ENCODE results near the gene SLC8B1.
A peak's percentile ranks its signal among the peaks of the same experiment; 100 is the strongest.

Gene SLC8B1

GRCh38 chr12:113320401-113320800 lies 14.5 kb downstream of the SLC8B1 start:
- no peak overlapping the region for H3K9ac ChIP-seq (ENCODE audit: low read length)
- H3K4me2 ChIP-seq (ENCODE audit: low read length, poor library complexity, severe bottlenecking) = no peak overlapping the region
- no peak overlapping the region for H4K8ac ChIP-seq (ENCODE audit: low read length)
- DNase-seq = no peak
- no peaks in the 10 kb centered on the region for H3K27me3 ChIP-seq (ENCODE audit: control insufficient read depth in 1 of 2, insufficient read depth in 1 of 2, low read length in 2 of 2)
- H3K18ac ChIP-seq (ENCODE audit: low read depth in 1 of 2, low read length in 2 of 2) = no peak overlapping the region
- WGBS = 88% methylated on average over 9 of the region's 12 CpGs
- H4K91ac ChIP-seq (ENCODE audit: low read length) = no peak overlapping the region
- no peak overlapping the region for H2BK12ac ChIP-seq (ENCODE audit: low read length in 2 of 2)
- H3K79me1 ChIP-seq (replicated peaks; ENCODE audit: low read length, poor library complexity, severe bottlenecking) = peaks cover 2% of the 10 kb centered on the region
- no peak overlapping the region for H2BK15ac ChIP-seq (ENCODE audit: low read depth, poor library complexity, severe bottlenecking)
- H3K9me3 ChIP-seq (ENCODE audit: control insufficient read depth, low read length) = no peaks in the 10 kb centered on the region
- no peak overlapping the region for H2AK5ac ChIP-seq (ENCODE audit: low read length, severe bottlenecking)
- no peak overlapping the region for H3K4ac ChIP-seq (ENCODE audit: low read depth in 1 of 2, low read length in 2 of 2)
- no peak overlapping the region for H2AFZ ChIP-seq (ENCODE audit: low read depth, low read length)
- H3K4me3 ChIP-seq (ENCODE audit: insufficient read depth in 1 of 2, low read depth in 1 of 2, low read length in 2 of 2) = no peak overlapping the region
- no peak overlapping the region for H2BK120ac ChIP-seq (ENCODE audit: low read depth, low read length)
- H3K14ac ChIP-seq (ENCODE audit: low read length in 2 of 2) = no peak overlapping the region
- no peak overlapping the region for H2BK5ac ChIP-seq (ENCODE audit: low read depth, low read length, poor library complexity, severe bottlenecking)
- H3K36me3 ChIP-seq (ENCODE audit: control insufficient read depth in 1 of 2, insufficient read depth in 2 of 2, low read depth in 1 of 2, low read length in 2 of 2) = peaks cover 35 to 42% of the 10 kb centered on the region in 2 experiments
- no peak overlapping the region for H3K27ac ChIP-seq (ENCODE audit: low read length, poor library complexity, severe bottlenecking)
- no peak overlapping the region for H3K23ac ChIP-seq (ENCODE audit: low read length in 2 of 2)
- no peaks in the 10 kb centered on the region for H3K4me1 ChIP-seq (ENCODE audit: control insufficient read depth, insufficient read depth, low read depth, low read length)

DNA sequence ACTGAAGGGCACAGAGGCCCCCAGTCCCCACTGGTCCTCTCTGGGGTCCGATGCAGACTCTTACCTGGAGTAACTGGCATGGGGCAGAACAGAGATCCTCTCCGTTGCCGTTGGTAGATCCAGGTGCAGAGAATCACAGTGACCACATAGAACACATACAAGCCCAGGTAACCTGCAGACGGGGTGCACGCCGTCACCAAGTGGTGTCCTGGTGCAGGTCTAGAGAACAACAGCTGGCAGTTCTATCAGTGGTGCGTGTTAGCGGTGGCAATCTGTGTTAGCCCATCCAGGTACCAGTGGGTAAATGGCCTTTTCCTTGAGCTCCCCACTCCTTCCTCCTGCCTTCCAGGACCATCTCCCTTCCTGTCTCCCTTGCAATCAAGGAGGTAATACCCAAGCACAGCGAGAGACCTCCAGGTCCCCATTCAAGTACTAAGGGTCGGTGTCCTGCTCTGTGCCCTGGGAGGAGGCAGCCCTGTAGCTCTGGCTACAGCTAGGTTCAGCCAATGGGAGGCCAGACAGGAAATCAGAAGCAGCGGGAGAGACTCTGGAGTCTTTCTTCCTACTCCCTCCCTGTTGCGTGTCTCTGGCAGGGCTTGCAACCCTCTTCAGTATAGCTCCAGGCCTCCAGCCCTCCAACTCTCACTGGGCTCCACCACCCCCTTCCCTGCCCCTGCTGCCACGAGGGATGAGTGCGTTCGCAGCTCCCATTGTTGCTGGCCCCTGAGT lies 15.8 kb downstream of the SLC8B1 start:
- Histone ChIP-seq H3K18ac (ENCODE audit: low read depth in 1 of 2, low read length in 2 of 2) (no peak overlapping the region), H2AK5ac (ENCODE audit: low read length, severe bottlenecking) (no peak overlapping the region), H2BK12ac (ENCODE audit: low read length in 2 of 2) (no peak overlapping the region), H3K4ac (ENCODE audit: low read depth in 1 of 2, low read length in 2 of 2) (peak overlapping the region in 1 of 2 experiments; percentile 2), H2BK120ac (ENCODE audit: low read depth, low read length) (no peak overlapping the region), H2AFZ (ENCODE audit: low read depth, low read length) (no peak overlapping the region), H3K36me3 (ENCODE audit: control insufficient read depth in 1 of 2, insufficient read depth in 2 of 2, low read depth in 1 of 2, low read length in 2 of 2) (peaks cover 39 to 42% of the 10 kb centered on the region in 2 experiments), H3K27ac (ENCODE audit: low read length, poor library complexity, severe bottlenecking) (no peak overlapping the region), H4K91ac (ENCODE audit: low read length) (no peak overlapping the region), H2BK5ac (ENCODE audit: low read depth, low read length, poor library complexity, severe bottlenecking) (no peak overlapping the region), H3K9ac (ENCODE audit: low read length) (no peak overlapping the region), H3K27me3 (ENCODE audit: control insufficient read depth in 1 of 2, insufficient read depth in 1 of 2, low read length in 2 of 2) (no peaks in the 10 kb centered on the region), H2BK15ac (ENCODE audit: low read depth, poor library complexity, severe bottlenecking) (no peak overlapping the region), H3K9me3 (ENCODE audit: control insufficient read depth, low read length) (no peaks in the 10 kb centered on the region), H3K79me1 (replicated peaks; ENCODE audit: low read length, poor library complexity, severe bottlenecking) (peaks cover 2% of the 10 kb centered on the region), H3K23ac (ENCODE audit: low read length in 2 of 2) (no peak overlapping the region), H3K14ac (ENCODE audit: low read length in 2 of 2) (no peak overlapping the region), H3K4me2 (ENCODE audit: low read length, poor library complexity, severe bottlenecking) (no peak overlapping the region), H3K4me3 (ENCODE audit: insufficient read depth in 1 of 2, low read depth in 1 of 2, low read length in 2 of 2) (no peak overlapping the region), H4K8ac (ENCODE audit: low read length) (no peak overlapping the region), H3K4me1 (ENCODE audit: control insufficient read depth, insufficient read depth, low read depth, low read length) (peaks cover 3% of the 10 kb centered on the region)
- no peak for DNase-seq
- 85% methylated on average over 15 of the region's 15 CpGs for WGBS

- H3K14ac ChIP-seq (ENCODE audit: low read length in 2 of 2) = no peak overlapping the region
- no peak overlapping the region for H2BK5ac ChIP-seq (ENCODE audit: low read depth, low read length, poor library complexity, severe bottlenecking)
- DNase-seq = no peak
- no peak overlapping the region for H2BK12ac ChIP-seq (ENCODE audit: low read length in 2 of 2)
- no peak overlapping the region for H2BK120ac ChIP-seq (ENCODE audit: low read depth, low read length)
- H2AFZ ChIP-seq (ENCODE audit: low read depth, low read length) = no peak overlapping the region
- no peaks in the 10 kb centered on the region for H3K27me3 ChIP-seq (ENCODE audit: control insufficient read depth in 1 of 2, insufficient read depth in 1 of 2, low read length in 2 of 2)
- no peak overlapping the region for H3K27ac ChIP-seq (ENCODE audit: low read length, poor library complexity, severe bottlenecking)
- no peak overlapping the region for H3K4ac ChIP-seq (ENCODE audit: low read depth in 1 of 2, low read length in 2 of 2)
- no peak overlapping the region for H2BK15ac ChIP-seq (ENCODE audit: low read depth, poor library complexity, severe bottlenecking)
- H3K36me3 ChIP-seq (ENCODE audit: control insufficient read depth in 1 of 2, insufficient read depth in 2 of 2, low read depth in 1 of 2, low read length in 2 of 2) = peaks cover 39 to 41% of the 10 kb centered on the region in 2 experiments
- no peak overlapping the region for H4K8ac ChIP-seq (ENCODE audit: low read length)
- no peaks in the 10 kb centered on the region for H3K9me3 ChIP-seq (ENCODE audit: control insufficient read depth, low read length)
- H3K18ac ChIP-seq (ENCODE audit: low read depth in 1 of 2, low read length in 2 of 2) = no peak overlapping the region
- WGBS = 96% methylated on average over 4 of the region's 4 CpGs
- H3K4me1 ChIP-seq (ENCODE audit: control insufficient read depth, insufficient read depth, low read depth, low read length) = peaks cover 3% of the 10 kb centered on the region
- H3K23ac ChIP-seq (ENCODE audit: low read length in 2 of 2) = no peak overlapping the region
- H4K91ac ChIP-seq (ENCODE audit: low read length) = no peak overlapping the region
- no peak overlapping the region for H2AK5ac ChIP-seq (ENCODE audit: low read length, severe bottlenecking)
- no peak overlapping the region for H3K4me2 ChIP-seq (ENCODE audit: low read length, poor library complexity, severe bottlenecking)
- no peak overlapping the region for H3K9ac ChIP-seq (ENCODE audit: low read length)
- H3K79me1 ChIP-seq (replicated peaks; ENCODE audit: low read length, poor library complexity, severe bottlenecking) = peaks cover 2% of the 10 kb centered on the region
- no peak overlapping the region for H3K4me3 ChIP-seq (ENCODE audit: insufficient read depth in 1 of 2, low read depth in 1 of 2, low read length in 2 of 2)
Observed at GRCh38 chr12:113318046-113318656, 16.8 kb downstream of the SLC8B1 start.

- Histone ChIP-seq H3K36me3 (ENCODE audit: control insufficient read depth in 1 of 2, insufficient read depth in 2 of 2, low read depth in 1 of 2, low read length in 2 of 2) (peaks cover 39 to 40% of the 10 kb centered on the region in 2 experiments), H2AFZ (ENCODE audit: low read depth, low read length) (no peak overlapping the region), H3K18ac (ENCODE audit: low read depth in 1 of 2, low read length in 2 of 2) (no peak overlapping the region), H2BK15ac (ENCODE audit: low read depth, poor library complexity, severe bottlenecking) (no peak overlapping the region), H3K4me3 (ENCODE audit: insufficient read depth in 1 of 2, low read depth in 1 of 2, low read length in 2 of 2) (no peak overlapping the region), H4K8ac (ENCODE audit: low read length) (no peak overlapping the region), H2BK5ac (ENCODE audit: low read depth, low read length, poor library complexity, severe bottlenecking) (no peak overlapping the region), H3K4me1 (ENCODE audit: control insufficient read depth, insufficient read depth, low read depth, low read length) (peaks cover 3% of the 10 kb centered on the region), H3K4ac (ENCODE audit: low read depth in 1 of 2, low read length in 2 of 2) (no peak overlapping the region), H2BK120ac (ENCODE audit: low read depth, low read length) (no peak overlapping the region), H3K23ac (ENCODE audit: low read length in 2 of 2) (no peak overlapping the region), H3K4me2 (ENCODE audit: low read length, poor library complexity, severe bottlenecking) (no peak overlapping the region), H3K27ac (ENCODE audit: low read length, poor library complexity, severe bottlenecking) (no peak overlapping the region), H4K91ac (ENCODE audit: low read length) (no peak overlapping the region), H2AK5ac (ENCODE audit: low read length, severe bottlenecking) (no peak overlapping the region), H3K79me1 (replicated peaks; ENCODE audit: low read length, poor library complexity, severe bottlenecking) (peaks cover 2% of the 10 kb centered on the region), H3K14ac (ENCODE audit: low read length in 2 of 2) (no peak overlapping the region), H3K9ac (ENCODE audit: low read length) (no peak overlapping the region), H3K9me3 (ENCODE audit: control insufficient read depth, low read length) (no peaks in the 10 kb centered on the region), H3K27me3 (ENCODE audit: control insufficient read depth in 1 of 2, insufficient read depth in 1 of 2, low read length in 2 of 2) (no peaks in the 10 kb centered on the region), H2BK12ac (ENCODE audit: low read length in 2 of 2) (no peak overlapping the region)
- DNase-seq = no peak
- 93% methylated on average over 6 of the region's 6 CpGs for WGBS
Observed at GRCh38 chr12:113317122-113317521, 17.8 kb downstream of the SLC8B1 start.

All from mesenchymal stem cell (in vitro differentiated cells and primary cell).